RWPE2 (cell line): ENCODE measurements around the gene BEGAIN.
A peak's percentile ranks its signal among the peaks of the same experiment; 100 is the strongest.

ENCODE experiments used
- ATAC-seq: fragments of 200-7000 bp; cut with Tn5 transposase; 3 replicates; pipeline ENCODE4 v1.9.1; 2021; ENCODE audit warnings: low read depth
- DNase-seq: peaks from one replicate; pipeline ENCODE4 v3.0.0-alpha.2; 2020; ENCODE audit warnings: low spot score
- H3K27ac ChIP-seq: fragments of 450-650 bp; 2 replicates; pipeline ENCODE4 v1.5.1; 2017; ENCODE audit warnings: mild to moderate bottlenecking; ENCODE audit not compliant: poor library complexity, severe bottlenecking
- H3K27me3 ChIP-seq: fragments of 250-450 bp; sonication (Bioruptor Pico); 2 replicates; pipeline ENCODE4 v1.5.1; 2021; ENCODE audit warnings: mild to moderate bottlenecking, moderate library complexity; ENCODE audit not compliant: insufficient read depth, poor library complexity, severe bottlenecking
- H3K36me3 ChIP-seq: fragments of 250-450 bp; sonication (Bioruptor Pico); 2 replicates; pipeline ENCODE4 v1.5.1; 2020; ENCODE audit warnings: low read depth, mild to moderate bottlenecking, moderate library complexity
- H3K4me1 ChIP-seq: fragments of 250-450 bp; sonication (Bioruptor Pico); 2 replicates; pipeline ENCODE4 v1.5.1; 2021; ENCODE audit warnings: mild to moderate bottlenecking, moderate library complexity; ENCODE audit not compliant: insufficient read depth, poor library complexity, severe bottlenecking
- H3K4me3 ChIP-seq: fragments of 250-450 bp; sonication (Bioruptor Pico); 2 replicates; pipeline ENCODE4 v1.5.1; 2021; ENCODE audit warnings: mild to moderate bottlenecking, moderate library complexity; ENCODE audit not compliant: severe bottlenecking
- H3K9me3 ChIP-seq: fragments of 250-450 bp; sonication (Bioruptor Pico); 2 replicates; pipeline ENCODE4 v1.5.1; 2021; ENCODE audit warnings: mild to moderate bottlenecking, moderate library complexity; ENCODE audit not compliant: severe bottlenecking
- TF ChIP-seq, protein P1 (sequence below): fragments of 450-650 bp; IDR thresholded peaks from one replicate; pipeline ENCODE4 v1.5.1; 2017; ENCODE audit warnings: mild to moderate bottlenecking, moderate library complexity; ENCODE audit not compliant: poor library complexity, severe bottlenecking

The BEGAIN gene

GRCh38 chr14:100622708-100623485 is 35.7 kb upstream of the BEGAIN start:
- peak; percentile 54 for DNase-seq

DNA sequence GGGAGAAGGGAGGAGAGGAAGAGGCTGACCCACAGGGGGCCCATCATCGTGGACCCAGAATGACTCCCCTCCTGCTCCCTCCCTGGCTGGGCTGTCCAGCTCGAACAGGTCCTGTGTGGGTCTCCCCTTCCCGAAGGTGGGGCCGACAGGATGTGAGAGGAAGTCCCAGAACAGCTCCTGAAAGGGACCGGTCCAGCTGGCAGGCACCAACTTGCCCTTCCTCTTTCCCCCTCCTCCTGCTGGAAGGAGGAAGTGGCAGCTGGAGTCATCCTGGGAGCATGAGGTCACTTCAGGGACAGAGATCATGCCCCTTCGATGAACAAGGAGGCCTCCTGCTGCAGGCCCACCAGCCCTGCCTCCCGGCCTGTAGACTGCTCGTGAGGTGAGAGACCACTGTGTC is 35.0 kb upstream of the BEGAIN start:
- ATAC-seq (peak; percentile 56), DNase-seq (peak; percentile 72)
- Histone ChIP-seq H3K27me3 (no peaks in the 10 kb centered on the region), H3K4me3 (no peak overlapping the region), H3K36me3 (no peaks in the 10 kb centered on the region), H3K4me1 (peaks cover 11% of the 10 kb centered on the region), H3K27ac (no peak overlapping the region), H3K9me3 (peaks cover 3% of the 10 kb centered on the region)
- TF ChIP-seq, protein P1, sequence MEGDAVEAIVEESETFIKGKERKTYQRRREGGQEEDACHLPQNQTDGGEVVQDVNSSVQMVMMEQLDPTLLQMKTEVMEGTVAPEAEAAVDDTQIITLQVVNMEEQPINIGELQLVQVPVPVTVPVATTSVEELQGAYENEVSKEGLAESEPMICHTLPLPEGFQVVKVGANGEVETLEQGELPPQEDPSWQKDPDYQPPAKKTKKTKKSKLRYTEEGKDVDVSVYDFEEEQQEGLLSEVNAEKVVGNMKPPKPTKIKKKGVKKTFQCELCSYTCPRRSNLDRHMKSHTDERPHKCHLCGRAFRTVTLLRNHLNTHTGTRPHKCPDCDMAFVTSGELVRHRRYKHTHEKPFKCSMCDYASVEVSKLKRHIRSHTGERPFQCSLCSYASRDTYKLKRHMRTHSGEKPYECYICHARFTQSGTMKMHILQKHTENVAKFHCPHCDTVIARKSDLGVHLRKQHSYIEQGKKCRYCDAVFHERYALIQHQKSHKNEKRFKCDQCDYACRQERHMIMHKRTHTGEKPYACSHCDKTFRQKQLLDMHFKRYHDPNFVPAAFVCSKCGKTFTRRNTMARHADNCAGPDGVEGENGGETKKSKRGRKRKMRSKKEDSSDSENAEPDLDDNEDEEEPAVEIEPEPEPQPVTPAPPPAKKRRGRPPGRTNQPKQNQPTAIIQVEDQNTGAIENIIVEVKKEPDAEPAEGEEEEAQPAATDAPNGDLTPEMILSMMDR: no peak

More at GRCh38 chr14:100622708-100623485, 35.7 kb upstream of the BEGAIN start:
- Histone ChIP-seq H3K27ac (no peak overlapping the region), H3K9me3 (peaks cover 3% of the 10 kb centered on the region), H3K4me1 (peaks cover 11% of the 10 kb centered on the region), H3K4me3 (no peak overlapping the region), H3K36me3 (no peaks in the 10 kb centered on the region), H3K27me3 (no peaks in the 10 kb centered on the region)
- ATAC-seq: no peak
- TF ChIP-seq, protein P1: no peak

GRCh38 chr14:100621806-100622205 is 34.6 kb upstream of the BEGAIN start:
- Histone ChIP-seq H3K4me3 (no peak overlapping the region), H3K9me3 (peaks cover 3% of the 10 kb centered on the region), H3K27me3 (no peaks in the 10 kb centered on the region), H3K36me3 (no peaks in the 10 kb centered on the region), H3K27ac (no peak overlapping the region), H3K4me1 (peaks cover 11% of the 10 kb centered on the region)
- ATAC-seq: peak; percentile 25; the same call in 1 of the 3 replicates
- DNase-seq: peak; percentile 71
- TF ChIP-seq, protein P1: no peak

GRCh38 chr14:100620255-100621100 is 33.3 kb upstream of the BEGAIN start:
- Histone ChIP-seq H3K36me3 (no peaks in the 10 kb centered on the region), H3K9me3 (no peaks in the 10 kb centered on the region), H3K4me3 (no peak overlapping the region), H3K27ac (no peak overlapping the region), H3K27me3 (no peaks in the 10 kb centered on the region), H3K4me1 (peaks cover 11% of the 10 kb centered on the region)
- ATAC-seq (no peak), DNase-seq (peak; percentile 47)
- TF ChIP-seq, protein P1: no peak
